SKM-1 treated with dmso at 0.1 percent for 144 hours (cell line): ENCODE data around the gene LCN15.
"Not testable (repeated sequence)": the region's sequence is repeated elsewhere in the genome, so short reads cannot be mapped to it uniquely, and the experiment has no call there.

Experiments
- DNase-seq: peaks from one replicate; lab custom pipeline; 2025; ENCODE audit not compliant: unreplicated experiment; lab: John Stamatoyannopoulos, UW

LCN15 gene

DNA sequence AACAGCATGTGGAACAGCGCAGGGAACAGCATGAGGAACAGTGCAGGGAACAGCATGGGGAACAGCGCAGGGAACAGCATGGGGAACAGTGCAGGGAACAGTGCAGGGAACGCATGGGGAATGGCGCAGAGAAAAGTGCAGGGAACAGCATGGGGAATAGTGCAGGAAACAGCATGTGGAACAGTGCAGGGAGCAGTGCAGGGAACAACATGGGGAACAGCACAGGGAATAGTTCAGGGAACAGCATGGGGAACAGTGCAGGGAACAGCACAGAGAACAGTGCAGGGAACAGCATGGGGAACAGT lies 8.2 kb downstream of the LCN15 start:
- DNase-seq = no peak

- not testable (repeated sequence) for DNase-seq
These were observed 8.8 kb downstream of the LCN15 start for GRCh38 chr9:136755302-136756133.

- DNase-seq = no peak
These were observed 9.6 kb downstream of the LCN15 start for GRCh38 chr9:136754626-136755301.

- DNase-seq = no peak
These were observed 10.2 kb downstream of the LCN15 start for GRCh38 chr9:136754059-136754572.

DNA sequence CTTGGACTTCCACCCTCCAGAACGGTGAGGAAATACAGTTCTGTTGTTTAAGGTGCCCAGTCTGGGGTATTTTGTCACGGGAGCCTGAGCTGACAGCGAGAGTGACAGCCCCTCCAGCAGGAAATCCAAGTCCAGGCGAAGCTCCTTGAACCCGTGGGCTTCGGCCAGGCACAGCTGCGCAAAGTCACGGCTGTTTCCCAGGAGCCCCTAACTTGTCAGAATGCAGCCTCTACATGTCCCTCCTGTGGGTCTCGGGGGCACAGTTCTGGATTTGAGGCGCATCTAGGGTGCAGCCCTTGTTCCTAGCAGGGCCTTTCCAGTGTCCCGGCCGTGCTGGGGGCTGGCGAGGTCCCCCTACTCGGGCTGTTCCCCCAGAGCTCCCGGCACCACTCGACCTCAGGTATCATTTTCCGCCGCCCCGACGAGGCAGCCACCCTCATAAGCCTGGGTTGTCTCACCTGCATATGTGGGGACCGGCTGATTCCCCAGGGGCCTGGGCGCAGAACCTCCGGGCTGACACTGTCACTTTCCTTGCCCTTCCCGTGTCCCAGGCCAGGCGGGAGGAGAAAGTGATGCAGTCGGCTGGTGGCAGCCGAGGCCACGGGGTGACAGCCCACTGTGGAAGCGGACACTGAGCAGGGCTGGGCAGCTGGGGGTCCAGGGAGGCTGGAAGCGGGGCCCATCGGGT lies 10.8 kb downstream of the LCN15 start:
- DNase-seq = no peak

DNA sequence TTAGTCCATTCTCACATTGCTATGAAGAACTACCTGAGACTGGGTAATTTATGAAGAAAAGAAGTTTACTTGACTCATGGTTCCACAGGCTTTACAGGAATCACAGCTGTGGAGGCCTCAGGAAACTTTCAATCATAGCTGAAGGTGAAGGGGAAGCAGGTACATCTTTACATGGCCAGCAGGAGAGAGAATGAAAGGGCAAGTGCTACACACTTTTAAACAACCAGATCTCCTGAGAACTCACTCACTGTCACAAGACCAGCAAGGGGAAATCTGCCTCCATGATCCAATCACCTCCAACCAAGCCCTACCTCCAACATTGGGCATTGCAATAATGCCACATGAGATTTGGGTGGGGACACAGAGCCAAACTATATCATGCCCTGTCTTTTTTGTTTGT lies 12.5 kb downstream of the LCN15 start:
- DNase-seq = no peak

DNA sequence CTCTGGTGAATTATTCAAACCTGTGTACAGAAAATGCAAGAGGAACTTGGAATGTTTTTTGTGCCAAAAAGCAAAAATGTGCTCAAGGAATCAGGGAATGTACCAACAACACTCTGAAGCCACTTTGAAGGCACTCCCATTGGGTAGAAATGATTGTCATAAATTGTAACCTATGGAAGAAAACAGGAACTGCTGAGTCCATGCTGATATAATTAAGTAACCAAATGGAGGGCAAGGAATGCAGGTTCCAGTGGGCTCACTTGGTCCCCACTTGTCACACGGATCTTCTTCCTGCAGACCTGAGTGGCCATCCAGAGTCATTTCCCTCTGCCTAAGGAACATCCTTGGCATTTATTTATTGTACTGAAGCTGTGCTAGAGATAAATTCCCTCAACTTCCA lies 13.1 kb downstream of the LCN15 start:
- no peak for DNase-seq

DNA sequence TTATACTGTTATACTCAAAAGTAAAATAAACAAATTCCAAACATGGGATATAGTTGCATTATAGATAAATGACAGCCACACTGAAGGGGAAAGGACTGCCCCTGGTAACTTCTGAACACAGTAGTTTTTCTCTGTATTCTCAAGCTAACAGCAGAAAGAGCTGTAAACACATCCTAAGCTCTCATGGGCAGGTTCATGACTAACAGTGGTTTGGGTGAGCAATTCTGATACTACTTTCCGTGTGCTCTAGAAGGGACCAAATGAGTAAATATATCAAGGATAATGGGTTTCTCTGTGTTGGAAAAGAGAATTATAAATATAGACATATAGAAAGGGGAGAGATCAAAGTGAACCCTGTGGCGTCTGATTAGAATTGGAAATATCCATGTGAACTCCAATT lies 13.8 kb downstream of the LCN15 start:
- DNase-seq = no peak

DNA sequence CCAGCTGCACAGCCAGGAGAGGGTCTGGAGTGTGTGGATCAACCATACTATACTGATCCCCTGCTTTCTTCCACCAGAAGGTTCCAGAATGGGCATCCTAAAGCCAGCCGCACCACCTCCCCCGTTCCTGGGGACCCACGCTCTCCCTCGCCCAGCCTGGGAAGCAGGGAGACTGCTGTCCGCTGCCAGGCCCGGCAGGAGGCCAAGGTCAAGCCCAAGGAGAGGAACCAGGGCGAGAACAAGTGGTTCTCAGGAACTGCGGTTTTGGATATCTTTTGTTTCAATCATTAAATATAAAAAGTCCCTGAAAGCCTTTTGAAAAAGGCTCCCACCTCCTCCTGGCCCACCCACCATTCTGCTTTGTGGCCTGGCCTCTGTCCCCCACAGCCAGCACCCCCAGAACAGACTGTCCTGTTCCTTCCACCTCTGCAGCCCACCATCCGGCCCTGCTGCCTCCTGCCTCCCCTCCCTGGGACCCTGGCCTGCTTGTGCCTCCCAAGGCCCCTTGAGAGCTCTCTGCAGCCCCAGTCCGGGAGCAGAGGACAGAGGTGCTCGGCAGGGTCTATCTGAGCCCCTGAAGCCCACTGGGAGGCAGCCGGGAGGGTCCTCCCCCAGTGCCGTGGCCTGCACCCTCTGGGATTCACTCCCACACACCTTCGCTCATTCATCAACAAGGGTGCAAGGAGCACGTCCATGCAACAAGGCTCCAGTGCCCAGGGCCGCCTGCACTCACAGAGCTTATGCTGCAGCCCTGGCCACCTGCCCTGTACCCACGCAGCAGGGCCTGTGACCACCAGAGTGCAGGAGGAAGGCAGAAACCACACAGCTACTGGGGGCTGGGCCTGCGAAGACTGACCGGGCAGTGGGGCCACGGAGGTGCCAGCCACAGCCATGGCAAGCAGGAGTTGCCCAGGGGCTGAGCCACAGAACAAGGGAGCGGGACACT lies 15.4 kb downstream of the LCN15 start:
- no peak for DNase-seq

DNA sequence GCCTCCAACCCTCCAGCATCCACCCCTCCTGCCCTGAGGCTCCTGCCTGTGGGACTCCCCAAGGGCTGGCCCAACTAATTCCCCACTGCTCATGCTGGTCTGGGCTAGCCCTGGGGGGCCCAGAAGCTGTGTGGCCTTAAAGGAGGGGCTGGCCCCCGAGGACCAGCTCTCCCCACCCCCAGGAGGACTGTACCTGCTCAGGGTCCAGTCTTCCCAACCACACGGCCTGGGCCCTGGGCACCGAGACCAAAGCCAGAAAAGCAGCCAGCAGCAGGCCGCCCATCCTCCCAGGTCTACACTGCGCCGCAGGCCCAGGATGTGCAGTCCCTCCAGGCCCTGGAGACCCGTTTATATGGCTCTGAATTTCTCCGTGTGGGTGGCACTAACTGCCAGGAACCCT lies 16.1 kb downstream of the LCN15 start, which contains the start of gene LCN6:
Gene LCN6 (minus strand): TSS at position 325 of the 400 bp plus-strand sequence. CDS start 42 bp downstream, at position 283.
- no peak for DNase-seq

- DNase-seq = no peak
These were observed 16.9 kb downstream of the LCN15 start for GRCh38 chr9:136747161-136748060.

GRCh38 chr9:136746621-136747020 lies 17.7 kb downstream of the LCN15 start:
- DNase-seq = no peak

- DNase-seq = no peak
These were observed 18.2 kb downstream of the LCN15 start for GRCh38 chr9:136746155-136746490.

DNA sequence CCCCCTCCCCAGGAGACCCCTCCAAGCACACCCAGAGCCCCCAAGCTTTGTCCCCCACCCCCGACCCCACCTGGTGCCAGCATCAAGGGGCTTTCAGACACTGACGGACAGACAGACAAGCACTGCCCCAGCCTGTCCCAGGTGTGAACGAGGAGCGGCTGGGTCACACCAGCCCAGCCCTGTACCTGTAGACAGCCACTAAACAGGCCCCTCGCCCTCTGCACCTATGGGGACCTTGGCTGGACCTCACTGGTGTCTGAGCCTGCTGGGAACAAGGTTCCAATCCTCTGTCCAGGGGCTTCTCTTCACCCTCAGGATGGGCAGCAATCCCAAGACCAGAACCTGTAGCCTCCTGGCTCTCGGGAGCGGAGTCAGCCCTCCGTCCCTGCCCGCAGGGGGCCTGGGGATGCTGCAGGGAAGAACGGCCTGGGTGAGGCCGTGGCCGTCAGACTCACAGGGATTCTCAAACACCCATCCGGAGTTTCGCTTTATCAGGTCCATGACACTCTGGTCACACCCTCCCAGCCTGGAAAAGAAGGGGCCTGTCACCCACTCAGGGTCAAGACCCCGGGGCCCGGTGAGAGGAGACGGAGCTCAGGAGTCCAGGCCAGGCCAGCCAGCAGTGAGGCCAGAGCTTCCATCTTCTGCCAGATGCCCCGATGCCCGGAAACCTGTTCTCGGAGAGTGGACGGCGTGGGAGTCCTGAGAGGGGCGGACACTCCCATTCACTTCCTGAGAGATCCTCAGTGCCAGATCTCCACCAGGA lies 18.7 kb downstream of the LCN15 start:
- DNase-seq = no peak

DNA sequence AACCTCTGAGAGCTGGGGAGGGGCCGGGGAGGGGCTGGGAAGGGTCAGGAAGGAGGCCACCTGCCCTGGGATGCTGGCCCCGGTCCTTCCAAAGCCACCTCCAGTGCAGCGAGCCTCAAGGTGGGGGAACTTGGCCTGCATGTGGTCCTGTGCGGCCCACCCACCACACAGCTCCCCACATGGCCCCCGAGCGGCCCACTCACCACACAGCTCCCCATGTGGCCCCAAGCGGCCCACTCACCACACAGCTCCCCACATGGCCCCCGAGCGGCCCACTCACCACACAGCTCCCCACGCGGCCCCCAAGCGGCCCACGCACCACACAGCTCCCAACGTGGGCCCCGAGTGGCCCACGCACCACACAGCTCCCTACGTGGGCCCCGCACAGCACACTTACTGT lies 19.5 kb downstream of the LCN15 start:
- DNase-seq = no peak

DNA sequence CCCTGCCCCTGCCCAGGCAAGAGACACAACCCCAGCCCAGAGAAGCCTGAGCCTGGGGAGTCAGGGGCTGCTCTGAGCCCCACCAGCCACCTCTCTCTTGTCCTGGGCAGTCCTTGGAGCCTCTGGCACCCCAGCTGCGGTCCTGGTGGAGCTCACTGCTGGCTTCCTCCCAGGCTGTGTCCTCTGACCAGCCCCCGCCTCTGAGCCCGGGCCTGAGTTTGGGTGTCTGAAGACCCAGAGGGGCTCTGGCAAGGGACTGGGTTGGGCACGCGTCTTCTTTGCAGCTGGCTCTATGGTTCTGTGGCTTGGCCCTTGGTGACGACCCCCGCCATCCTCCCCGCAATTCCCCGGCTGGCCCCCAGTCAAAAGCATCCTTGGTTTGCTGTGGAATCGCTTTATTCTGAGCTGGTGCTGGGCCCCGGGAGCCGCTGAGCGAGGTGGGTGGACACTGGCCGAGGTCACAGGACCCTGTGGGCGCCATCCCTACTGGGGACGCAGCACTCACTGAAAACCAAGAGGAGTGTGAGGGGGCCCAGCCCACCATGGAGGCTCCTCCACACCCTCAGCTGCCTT lies 20.6 kb downstream of the LCN15 start:
- DNase-seq = no peak

DNA sequence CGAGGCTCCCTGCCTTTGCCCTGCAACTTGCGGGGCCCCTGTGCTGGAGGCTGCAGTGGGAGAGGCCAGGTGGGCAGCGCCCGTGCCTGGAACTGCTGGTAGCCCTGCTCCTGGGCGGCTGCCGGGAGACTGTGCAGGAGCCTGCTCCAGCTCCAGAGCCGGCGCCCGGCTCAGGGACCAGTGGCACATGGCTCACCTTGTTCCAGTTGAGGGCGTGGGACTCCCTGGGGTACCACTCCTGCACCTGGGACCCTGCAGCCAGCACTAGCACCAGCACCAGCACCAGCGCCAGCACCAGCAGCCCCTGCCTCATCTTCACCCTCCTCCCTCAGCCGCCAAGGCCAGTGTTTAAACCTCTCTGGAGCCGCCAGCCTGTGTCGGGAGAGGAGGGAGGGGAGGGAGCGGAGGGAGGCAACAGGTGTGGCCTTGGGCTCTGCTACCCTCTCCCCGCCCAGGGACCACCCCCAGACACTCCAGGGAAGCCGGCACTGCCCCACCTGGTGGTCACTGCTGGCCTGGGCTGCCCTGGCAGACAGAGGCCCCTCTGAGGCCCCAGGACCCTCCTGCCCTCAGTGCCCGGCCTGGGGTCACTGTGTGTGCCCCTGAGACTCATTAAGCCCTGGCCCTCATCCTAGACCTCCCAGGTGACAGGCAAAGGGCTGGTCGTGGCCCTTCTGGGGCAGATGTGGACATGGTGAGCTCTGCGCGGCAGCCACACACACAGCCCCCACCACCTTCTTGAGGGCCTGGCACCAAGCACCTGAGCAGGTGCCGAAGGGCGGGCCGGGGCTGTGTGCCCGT lies 21.5 kb downstream of the LCN15 start, which contains the start of gene LCN10:
Gene LCN10 (minus strand): TSS at position 350 of the 801 bp plus-strand sequence. CDS start 37 bp downstream, at position 313.
- DNase-seq = no peak
